H1 (cell line): ENCODE data around the gene INHA. TPM values are rescaled to one million over a fixed set of nuclear protein-coding genes. Genes with fewer than 3 reads are reported as not detected.

ENCODE experiments used
- CBX5 ChIP-seq: fragments of 300-800, 300-1000 bp; sonication (generic); IDR thresholded peaks from 2 replicates; pipeline ENCODE4 v1.7.1; 2016; ENCODE audit warnings: antibody characterized with exemption, low read length, low read depth
- RAD21 ChIP-seq, 2 experiments: IDR thresholded peaks in 1 of 2; conservative IDR thresholded peaks in 1 of 2; 2 replicates each; pipeline ENCODE4 v1.6.1; 2011; ENCODE audit warnings: low read depth in 2 of 2, low read length in 2 of 2, improper control_type of control experiment in 1 of 2, inconsistent platforms in 1 of 2, mild to moderate bottlenecking in 1 of 2, moderate library complexity in 1 of 2
- polyA plus RNA-seq, 7 experiments: library from polyadenylated mRNA; depleted of rRNA in 3 of 7; stranded (reverse) in 5 of 7; unstranded in 2 of 7; fragments of >200 nt in 5 of 7; fragments of 200-250 nt in 2 of 7; gene quantifications; 1 replicate in 5 of 7; 2 replicates in 1 of 7; 4 replicates in 1 of 7; pipeline versions ENCODE4 v1.2.1 to v1.2.3, GENCODE V29; 2011 to 2013; ENCODE audit warnings: missing spikeins in 2 of 7, mixed read lengths in 2 of 7
- total RNA-seq: library from RNA; stranded (reverse); fragmentation: NEBNext Ultra II Directional; extraction: Animal tissue kit (Norgen Biotek cat#: 25700); gene quantifications from 2 replicates; pipeline ENCODE4 v1.2.1, GENCODE V29; 2021

INHA gene
- total and polyA plus RNA-seq, 2 of the 8 experiments (the other 6 are each of a cell fraction or from before 2014, with no cell fraction given), result 0.65 to 2.7 TPM

DNA sequence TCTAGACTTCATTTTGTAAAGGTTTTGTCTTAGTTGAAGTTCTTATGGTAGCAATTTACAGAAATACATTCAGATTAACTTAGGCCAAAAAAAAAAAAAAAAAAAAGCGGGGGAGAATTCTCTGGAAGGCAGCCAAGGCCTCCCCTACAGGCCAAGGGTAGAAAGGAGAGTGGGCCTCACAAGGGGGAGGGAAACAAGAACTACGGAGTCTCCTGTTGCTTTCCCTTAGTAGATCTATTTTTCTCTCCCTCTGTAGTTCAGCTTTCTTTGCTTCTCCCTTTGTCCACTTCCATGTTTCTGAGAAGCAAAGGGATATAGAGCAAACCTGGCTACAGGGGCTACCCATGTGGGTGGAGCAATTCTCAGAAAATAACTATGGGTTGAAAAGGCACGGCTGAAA lies 23.1 kb downstream of the INHA start (continued):
- peak; percentile 49 to 58; a peak in 3 of 4 replicates for TF ChIP-seq RAD21 (IDR thresholded peaks at IDR 0.05 in 1 of 2, conservative IDR thresholded peaks at IDR 0.05 in 1 of 2; ENCODE audit: low read depth in 2 of 2, low read length in 2 of 2)
- no peak for TF ChIP-seq CBX5
